HG02970 (cell line): Measurements from ENCODE around the gene DCLRE1B.
"Not testable (repeated sequence)": the region's sequence is repeated elsewhere in the genome, so short reads cannot be mapped to it uniquely, and the experiment has no call there.

Experiments used
- ATAC-seq: cut with Tn5 transposase; IDR thresholded peaks from one replicate; pipeline ENCODE4 v1.9.1; 2021; ENCODE audit warnings: mild to moderate bottlenecking, moderate library complexity, moderate number of reproducible peaks; ENCODE audit not compliant: unreplicated experiment, low FRiP score

The DCLRE1B gene

GRCh38 chr1:113946112-113946511 lies 41.0 kb downstream of the DCLRE1B start:
- ATAC-seq = no peak

GRCh38 chr1:113946678-113947387 lies 41.7 kb downstream of the DCLRE1B start:
- no peak for ATAC-seq

- ATAC-seq = no peak
Measured at GRCh38 chr1:113947388-113948107, 42.4 kb downstream of the DCLRE1B start.

- ATAC-seq = not testable (repeated sequence)
Measured at GRCh38 chr1:113948151-113948550, 43.0 kb downstream of the DCLRE1B start.

- no peak for ATAC-seq
Measured at GRCh38 chr1:113949007-113949406, 43.9 kb downstream of the DCLRE1B start.

GRCh38 chr1:113950908-113951307 lies 45.8 kb downstream of the DCLRE1B start:
- ATAC-seq = no peak

- ATAC-seq = no peak
Measured at GRCh38 chr1:113951719-113952118, 46.6 kb downstream of the DCLRE1B start.

GRCh38 chr1:113957984-113958383 lies 52.9 kb downstream of the DCLRE1B start:
- ATAC-seq = no peak

- no peak for ATAC-seq
Measured at GRCh38 chr1:113958691-113959090, 53.6 kb downstream of the DCLRE1B start.

- no peak for ATAC-seq
Measured at GRCh38 chr1:113963281-113963906, 58.3 kb downstream of the DCLRE1B start.
